ENCODE data around the gene BBOX1. TPM values are rescaled to one million over a fixed set of nuclear protein-coding genes. Genes with fewer than 3 reads are reported as not detected.
"Not testable (repeated sequence)": the region's sequence is repeated elsewhere in the genome, so short reads cannot be mapped to it uniquely, and the experiment has no call there.

Gene BBOX1
- polyA plus RNA-seq, 1 donor from 2014 or later: not detected

DNA sequence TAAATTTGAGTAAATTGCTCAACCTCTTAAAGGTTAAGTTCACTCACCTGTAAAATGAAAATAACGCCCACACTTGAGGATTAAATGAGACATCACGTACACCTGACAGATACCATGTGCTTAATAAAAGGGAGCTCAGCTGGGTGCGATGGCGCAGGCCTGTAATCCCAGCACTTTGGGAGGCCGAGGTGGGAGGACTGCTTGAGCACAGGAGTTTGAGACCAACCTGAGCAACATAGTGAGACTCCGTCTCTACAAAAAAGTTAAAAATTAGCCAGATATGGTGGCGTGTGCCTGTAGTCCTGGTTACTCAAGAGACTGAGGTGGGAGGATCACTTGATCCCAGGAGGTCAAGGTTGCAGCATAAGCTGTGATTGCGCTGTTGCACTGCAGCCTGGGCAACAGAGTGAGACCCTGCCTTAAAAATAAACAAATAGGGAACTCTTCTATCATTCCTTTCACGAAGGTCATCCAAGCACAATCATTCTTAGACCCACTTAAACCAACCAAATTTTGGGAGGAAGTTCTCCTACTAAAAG is 134.1 kb downstream of the BBOX1 start:
- no peak for TF ChIP-seq EP300 (conservative IDR thresholded peaks at IDR 0.05; ENCODE audit: poor library complexity, severe bottlenecking)
- no peak for TF ChIP-seq SMC3 (conservative IDR thresholded peaks at IDR 0.05; ENCODE audit: poor library complexity)
- TF ChIP-seq, protein P1, sequence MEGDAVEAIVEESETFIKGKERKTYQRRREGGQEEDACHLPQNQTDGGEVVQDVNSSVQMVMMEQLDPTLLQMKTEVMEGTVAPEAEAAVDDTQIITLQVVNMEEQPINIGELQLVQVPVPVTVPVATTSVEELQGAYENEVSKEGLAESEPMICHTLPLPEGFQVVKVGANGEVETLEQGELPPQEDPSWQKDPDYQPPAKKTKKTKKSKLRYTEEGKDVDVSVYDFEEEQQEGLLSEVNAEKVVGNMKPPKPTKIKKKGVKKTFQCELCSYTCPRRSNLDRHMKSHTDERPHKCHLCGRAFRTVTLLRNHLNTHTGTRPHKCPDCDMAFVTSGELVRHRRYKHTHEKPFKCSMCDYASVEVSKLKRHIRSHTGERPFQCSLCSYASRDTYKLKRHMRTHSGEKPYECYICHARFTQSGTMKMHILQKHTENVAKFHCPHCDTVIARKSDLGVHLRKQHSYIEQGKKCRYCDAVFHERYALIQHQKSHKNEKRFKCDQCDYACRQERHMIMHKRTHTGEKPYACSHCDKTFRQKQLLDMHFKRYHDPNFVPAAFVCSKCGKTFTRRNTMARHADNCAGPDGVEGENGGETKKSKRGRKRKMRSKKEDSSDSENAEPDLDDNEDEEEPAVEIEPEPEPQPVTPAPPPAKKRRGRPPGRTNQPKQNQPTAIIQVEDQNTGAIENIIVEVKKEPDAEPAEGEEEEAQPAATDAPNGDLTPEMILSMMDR (IDR thresholded peaks at IDR 0.05; ENCODE audit: poor library complexity, severe bottlenecking): no peak
- TF ChIP-seq EZH2 (IDR thresholded peaks at IDR 0.05; ENCODE audit: borderline replicate concordance, insufficient read depth, low read length, poor library complexity, severe bottlenecking): no peak
- TF ChIP-seq, protein P2, sequence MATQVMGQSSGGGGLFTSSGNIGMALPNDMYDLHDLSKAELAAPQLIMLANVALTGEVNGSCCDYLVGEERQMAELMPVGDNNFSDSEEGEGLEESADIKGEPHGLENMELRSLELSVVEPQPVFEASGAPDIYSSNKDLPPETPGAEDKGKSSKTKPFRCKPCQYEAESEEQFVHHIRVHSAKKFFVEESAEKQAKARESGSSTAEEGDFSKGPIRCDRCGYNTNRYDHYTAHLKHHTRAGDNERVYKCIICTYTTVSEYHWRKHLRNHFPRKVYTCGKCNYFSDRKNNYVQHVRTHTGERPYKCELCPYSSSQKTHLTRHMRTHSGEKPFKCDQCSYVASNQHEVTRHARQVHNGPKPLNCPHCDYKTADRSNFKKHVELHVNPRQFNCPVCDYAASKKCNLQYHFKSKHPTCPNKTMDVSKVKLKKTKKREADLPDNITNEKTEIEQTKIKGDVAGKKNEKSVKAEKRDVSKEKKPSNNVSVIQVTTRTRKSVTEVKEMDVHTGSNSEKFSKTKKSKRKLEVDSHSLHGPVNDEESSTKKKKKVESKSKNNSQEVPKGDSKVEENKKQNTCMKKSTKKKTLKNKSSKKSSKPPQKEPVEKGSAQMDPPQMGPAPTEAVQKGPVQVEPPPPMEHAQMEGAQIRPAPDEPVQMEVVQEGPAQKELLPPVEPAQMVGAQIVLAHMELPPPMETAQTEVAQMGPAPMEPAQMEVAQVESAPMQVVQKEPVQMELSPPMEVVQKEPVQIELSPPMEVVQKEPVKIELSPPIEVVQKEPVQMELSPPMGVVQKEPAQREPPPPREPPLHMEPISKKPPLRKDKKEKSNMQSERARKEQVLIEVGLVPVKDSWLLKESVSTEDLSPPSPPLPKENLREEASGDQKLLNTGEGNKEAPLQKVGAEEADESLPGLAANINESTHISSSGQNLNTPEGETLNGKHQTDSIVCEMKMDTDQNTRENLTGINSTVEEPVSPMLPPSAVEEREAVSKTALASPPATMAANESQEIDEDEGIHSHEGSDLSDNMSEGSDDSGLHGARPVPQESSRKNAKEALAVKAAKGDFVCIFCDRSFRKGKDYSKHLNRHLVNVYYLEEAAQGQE (IDR thresholded peaks at IDR 0.05; ENCODE audit: borderline replicate concordance): no peak
- TF ChIP-seq TAF1 (IDR thresholded peaks at IDR 0.05; ENCODE audit: low read depth): no peak
- TF ChIP-seq POLR2AphosphoS5 (IDR thresholded peaks at IDR 0.05): no peak
- no peak for TF ChIP-seq MXI1 (conservative IDR thresholded peaks at IDR 0.05; ENCODE audit: poor library complexity, severe bottlenecking)
- no peak for TF ChIP-seq RAD21 (conservative IDR thresholded peaks at IDR 0.05)
- no peaks in the 10 kb centered on the region for H4K20me1 ChIP-seq (ENCODE audit: insufficient read depth)
- no peaks in the 10 kb centered on the region for H3K9me3 ChIP-seq (ENCODE audit: low read length)
- no peaks in the 10 kb centered on the region for H3K9me2 ChIP-seq (ENCODE audit: insufficient read depth, low read length)
- H3K4me3 ChIP-seq (ENCODE audit: low read length): no peak overlapping the region
- no peaks in the 10 kb centered on the region for H3K27me3 ChIP-seq (ENCODE audit: insufficient read depth, low read depth, low read length)
- no peaks in the 10 kb centered on the region for H3K36me3 ChIP-seq (ENCODE audit: insufficient read depth, low read length)
- no peak overlapping the region for H3K27ac ChIP-seq (ENCODE audit: low read length)
- H3K4me2 ChIP-seq (ENCODE audit: low read length): no peak overlapping the region
- no peaks in the 10 kb centered on the region for H3F3A ChIP-seq (ENCODE audit: insufficient read depth, low read length, poor library complexity, severe bottlenecking)
- H2AFZ ChIP-seq (ENCODE audit: low read depth, low read length): no peak overlapping the region
- no peak overlapping the region for H3K9ac ChIP-seq (ENCODE audit: low read length)
- H3K79me2 ChIP-seq (replicated peaks; ENCODE audit: insufficient read depth, low read length): no peaks in the 10 kb centered on the region

DNA sequence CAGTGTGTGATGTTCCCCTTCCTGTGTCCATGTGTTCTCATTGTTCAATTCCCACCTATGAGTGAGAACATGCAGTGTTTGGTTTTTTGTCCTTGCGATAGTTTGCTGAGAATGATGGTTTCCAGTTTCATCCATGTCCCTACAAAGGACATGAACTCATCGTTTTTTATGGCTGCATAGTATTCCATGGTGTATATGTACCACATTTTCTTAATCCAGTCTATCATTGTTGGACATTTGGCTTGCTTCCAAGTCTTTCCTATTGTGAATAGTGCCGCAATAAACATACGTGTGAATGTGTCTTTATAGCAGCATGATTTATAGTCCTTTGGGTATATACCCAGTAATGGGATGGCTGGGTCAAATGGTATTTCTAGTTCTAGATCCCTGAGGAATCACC is 134.9 kb downstream of the BBOX1 start:
- H3K4me2 ChIP-seq (ENCODE audit: low read length): not testable (repeated sequence)

More for the DNA sequence above, 134.9 kb downstream of the BBOX1 start:
- H3K79me2 ChIP-seq (replicated peaks; ENCODE audit: insufficient read depth, low read length); H3K36me3 ChIP-seq (ENCODE audit: insufficient read depth, low read length); H2AFZ ChIP-seq (ENCODE audit: low read depth, low read length); H3K27ac ChIP-seq (ENCODE audit: low read length); H3F3A ChIP-seq (ENCODE audit: insufficient read depth, low read length, poor library complexity, severe bottlenecking); H3K9me3 ChIP-seq (ENCODE audit: low read length); H4K20me1 ChIP-seq (ENCODE audit: insufficient read depth); H3K27me3 ChIP-seq (ENCODE audit: insufficient read depth, low read depth, low read length); H3K4me3 ChIP-seq (ENCODE audit: low read length); H3K9ac ChIP-seq (ENCODE audit: low read length); H3K9me2 ChIP-seq (ENCODE audit: insufficient read depth, low read length): not testable (repeated sequence)

Other genes starting within 250 kb of the BBOX1 start
- not detected in 2 replicates for gene FIBIN, start 46.7 kb upstream of the BBOX1 start, polyA plus RNA-seq

Measured in neural cell (in vitro differentiated cells).